Fibroblast of the conjunctiva (primary cell): Measurements from ENCODE around the gene ARHGAP42.

Source experiments
- DNase-seq: peaks from one replicate; pipeline ENCODE4 v3.0.0-alpha.2; 2010; ENCODE audit warnings: low read depth

ARHGAP42 gene

DNA sequence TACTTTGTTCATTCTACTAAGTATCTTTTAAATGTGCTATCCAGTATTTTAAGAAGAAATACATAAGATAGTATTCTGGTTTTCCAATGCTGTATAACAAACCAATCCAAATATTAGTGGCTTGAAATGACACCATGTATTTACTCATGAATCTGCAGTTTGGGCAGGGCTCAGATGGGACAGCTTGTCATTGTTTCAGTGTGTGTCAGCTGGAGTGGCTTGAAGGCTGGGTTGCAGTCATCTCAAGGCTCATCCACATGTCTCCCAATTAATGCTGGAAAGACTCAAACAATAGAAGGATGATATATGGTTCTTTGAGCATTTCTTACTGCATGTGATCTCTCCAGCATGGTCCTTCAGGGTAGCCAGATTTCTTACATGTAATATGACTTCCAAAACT is 146.2 kb downstream of the ARHGAP42 start:
- DNase-seq, result no peak

DNA sequence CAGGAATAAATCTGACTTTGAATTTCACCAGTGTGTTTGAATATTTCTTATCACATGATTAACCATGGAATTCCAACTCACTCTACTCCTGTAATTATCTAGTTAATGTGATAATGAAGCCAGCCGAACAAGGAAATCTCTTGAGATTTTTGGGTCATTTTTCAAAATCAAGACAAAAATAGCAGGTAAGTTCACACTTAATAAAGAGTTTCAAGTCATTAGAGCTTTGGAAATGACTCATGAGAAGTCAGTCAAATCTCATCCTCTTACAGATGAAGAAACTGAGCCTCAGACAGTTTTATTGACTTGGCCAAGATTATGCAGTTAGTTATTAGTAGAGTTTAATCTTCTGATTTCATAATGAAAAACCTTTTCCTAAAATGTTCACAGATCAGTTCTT is 148.8 kb downstream of the ARHGAP42 start:
- DNase-seq, result no peak

GRCh38 chr11:100837311-100837710 is 150.2 kb downstream of the ARHGAP42 start:
- DNase-seq, result no peak

DNA sequence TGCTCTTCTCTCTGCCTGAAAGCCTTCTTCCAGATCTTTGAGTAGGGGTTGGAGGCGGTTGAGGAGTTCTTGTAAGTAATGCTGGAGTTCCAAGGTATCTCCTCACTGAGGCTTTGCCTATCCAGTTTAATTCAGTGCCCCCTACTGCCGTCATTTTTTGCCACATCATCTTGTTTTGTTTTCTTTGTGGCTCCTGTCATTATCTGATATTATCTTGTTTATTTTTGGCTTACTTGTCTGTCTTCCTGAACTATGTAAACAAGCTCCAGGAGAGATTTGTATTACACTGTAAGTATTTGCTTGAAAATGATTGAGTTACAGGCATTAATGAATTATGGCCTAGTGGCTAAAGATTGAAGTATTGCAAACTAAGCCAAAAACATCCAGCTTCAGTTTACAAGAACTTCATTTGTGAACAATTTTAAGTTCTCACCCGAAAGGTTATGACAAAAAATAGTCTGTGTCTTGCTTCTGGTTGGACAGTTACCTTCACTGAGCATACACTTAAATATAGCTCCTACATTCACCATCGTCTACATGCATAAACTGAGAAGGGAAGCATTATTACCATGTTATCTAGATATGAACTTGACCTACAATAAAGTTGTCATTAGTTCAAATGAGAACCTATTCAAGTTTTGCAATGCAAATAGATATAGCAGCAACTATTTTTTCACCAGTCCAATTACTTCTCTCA is 154.8 kb downstream of the ARHGAP42 start:
- DNase-seq, result no peak

GRCh38 chr11:100847696-100848216 is 160.7 kb downstream of the ARHGAP42 start:
- no peak for DNase-seq

GRCh38 chr11:100849009-100849900 is 162.2 kb downstream of the ARHGAP42 start:
- peak; percentile 88 for DNase-seq

- DNase-seq, result no peak
These were observed 162.8 kb downstream of the ARHGAP42 start for GRCh38 chr11:100849901-100850235.

- DNase-seq, result no peak
These were observed 164.1 kb downstream of the ARHGAP42 start for GRCh38 chr11:100851147-100851546.

DNA sequence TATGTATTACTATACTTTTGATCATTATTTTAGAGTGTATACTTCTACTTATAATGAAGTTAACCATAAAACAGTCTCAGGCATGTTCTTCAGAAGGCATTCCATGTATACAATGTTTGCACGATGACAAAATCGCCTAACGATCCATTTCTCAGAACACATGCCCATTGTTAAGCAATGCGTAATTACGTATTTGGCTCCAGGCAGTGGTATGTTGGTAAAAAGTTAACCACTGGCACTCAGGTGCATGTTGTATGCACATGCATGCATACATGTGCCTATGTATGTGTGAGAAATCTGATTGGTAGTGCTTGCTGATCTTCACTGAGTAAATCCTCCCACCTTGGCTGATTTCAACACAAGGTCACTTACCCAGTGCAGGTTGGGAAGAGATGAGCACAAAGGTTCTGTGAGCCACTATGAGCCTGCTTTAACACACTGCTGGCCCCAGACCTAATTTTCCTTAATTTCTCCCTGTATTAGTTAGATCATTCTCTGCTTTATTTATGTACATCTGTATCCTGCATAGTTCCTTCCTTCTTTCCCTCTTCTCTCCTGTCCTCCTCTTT is 164.6 kb downstream of the ARHGAP42 start:
- no peak for DNase-seq

GRCh38 chr11:100855466-100856067 is 168.5 kb downstream of the ARHGAP42 start:
- DNase-seq, result peak; percentile 52

DNA sequence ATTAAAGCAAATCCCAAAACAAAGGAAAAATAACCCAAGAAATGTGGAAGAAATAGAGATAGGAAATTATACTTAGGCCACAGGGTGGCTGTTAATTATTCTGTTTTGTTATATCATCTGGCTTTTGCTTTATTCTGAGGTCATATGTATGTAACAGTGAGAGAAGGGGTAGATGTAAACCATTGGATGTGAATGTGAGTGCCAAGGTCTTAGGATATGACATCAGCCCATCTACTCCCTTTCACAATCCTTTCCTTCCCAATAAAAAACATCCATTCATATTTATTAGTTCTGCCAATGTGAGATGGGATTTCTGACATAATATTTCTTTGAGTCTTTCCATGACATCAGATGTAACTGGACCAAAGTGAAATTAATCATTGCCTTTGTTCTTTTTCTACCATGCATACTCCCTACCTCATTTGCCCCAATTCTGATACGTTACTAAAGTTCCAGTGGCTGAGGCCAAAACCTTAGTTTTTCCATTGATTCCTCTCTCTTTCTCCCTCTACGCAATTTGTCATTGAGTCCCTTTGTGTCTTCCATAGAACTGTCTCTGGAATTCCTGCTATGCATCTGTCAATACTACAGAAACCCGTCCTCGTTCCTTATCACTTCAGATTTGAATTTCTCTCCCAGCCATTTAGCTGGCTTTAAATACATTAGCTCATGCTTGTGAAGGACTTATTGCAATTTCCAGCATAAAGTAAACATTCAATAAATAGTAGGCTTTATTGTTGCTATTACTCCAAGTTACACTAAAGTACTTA is 170.3 kb downstream of the ARHGAP42 start:
- DNase-seq, result no peak

DNA sequence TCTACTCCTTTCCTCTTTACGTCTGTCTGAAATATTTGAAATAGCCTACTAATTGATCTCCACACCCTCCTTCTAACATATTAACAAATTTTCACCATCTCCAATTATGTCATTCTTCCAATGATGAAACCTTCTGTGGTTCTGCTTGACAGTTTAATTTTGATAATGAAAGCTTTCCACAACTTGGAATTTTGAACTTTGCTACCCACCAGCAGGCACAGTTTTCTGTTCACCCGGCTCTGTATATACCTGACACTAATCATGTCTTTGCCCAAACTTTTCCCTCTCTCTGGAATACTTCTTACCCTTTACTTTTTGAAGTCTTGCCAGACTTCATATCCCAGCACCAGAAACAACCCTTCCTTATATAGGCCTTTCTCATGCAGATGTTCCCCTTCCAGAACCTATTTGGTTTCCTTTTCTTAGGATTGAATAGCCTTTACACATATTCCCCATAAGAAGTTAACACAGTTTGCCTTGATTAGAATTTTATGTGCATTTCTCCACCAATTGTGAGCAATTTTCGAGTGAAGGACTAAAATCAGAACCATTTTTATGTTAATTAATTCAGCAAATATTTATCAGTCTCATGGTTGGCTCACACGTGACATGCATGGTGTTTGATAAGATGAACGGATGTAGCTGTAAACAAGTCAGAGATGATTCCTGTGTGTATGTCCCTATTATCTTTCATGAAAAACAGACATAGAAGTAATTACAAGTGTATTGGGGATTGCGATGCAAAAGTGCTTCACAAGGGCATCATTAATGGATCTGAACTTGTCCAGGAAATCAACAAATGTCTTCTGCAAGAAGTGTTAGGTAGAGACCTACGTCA is 173.4 kb downstream of the ARHGAP42 start:
- DNase-seq, result no peak

DNA sequence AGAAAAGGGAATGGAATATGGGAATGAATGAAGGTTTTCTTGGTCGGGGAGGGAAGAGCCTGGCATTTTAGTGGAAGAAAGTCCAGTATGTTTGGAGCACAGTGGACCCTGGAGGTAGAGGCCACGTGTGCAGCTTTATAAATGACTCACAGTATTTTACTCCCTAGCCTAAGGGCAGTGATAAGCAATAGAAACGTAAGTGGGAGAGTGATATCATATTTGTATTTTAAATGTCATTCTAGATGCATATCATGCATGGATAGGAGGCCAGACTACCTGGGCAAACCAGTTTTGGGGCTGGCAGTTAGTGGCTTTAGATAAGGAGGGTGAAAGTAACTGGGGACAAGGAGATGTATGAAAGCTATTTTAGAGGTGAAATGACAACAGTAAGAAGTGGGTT is 174.1 kb downstream of the ARHGAP42 start:
- no peak for DNase-seq

DNA sequence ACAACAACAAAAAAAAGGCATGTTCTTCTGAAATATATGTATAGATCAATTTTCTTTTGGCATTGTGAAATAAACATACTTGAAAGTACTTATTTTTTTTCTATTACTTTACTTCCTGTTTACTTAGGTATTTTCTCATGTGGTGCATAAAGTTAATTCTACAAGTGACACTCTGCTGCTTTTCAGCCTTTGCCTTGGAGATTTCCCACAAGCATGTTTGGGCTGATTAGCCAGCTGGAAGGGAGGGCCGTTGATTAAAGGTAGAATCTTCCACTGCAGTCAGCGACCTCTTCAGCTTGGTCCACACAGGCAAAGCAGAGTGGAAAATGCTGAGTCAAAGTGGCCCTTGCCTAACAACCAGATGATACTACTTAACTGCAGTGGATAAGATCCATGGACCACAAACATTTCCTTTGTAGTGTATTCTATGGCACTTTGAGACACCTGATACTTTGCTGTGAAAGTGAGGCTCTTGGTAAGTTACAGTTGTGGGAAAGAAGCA is 176.0 kb downstream of the ARHGAP42 start:
- peak; percentile 71 for DNase-seq

DNA sequence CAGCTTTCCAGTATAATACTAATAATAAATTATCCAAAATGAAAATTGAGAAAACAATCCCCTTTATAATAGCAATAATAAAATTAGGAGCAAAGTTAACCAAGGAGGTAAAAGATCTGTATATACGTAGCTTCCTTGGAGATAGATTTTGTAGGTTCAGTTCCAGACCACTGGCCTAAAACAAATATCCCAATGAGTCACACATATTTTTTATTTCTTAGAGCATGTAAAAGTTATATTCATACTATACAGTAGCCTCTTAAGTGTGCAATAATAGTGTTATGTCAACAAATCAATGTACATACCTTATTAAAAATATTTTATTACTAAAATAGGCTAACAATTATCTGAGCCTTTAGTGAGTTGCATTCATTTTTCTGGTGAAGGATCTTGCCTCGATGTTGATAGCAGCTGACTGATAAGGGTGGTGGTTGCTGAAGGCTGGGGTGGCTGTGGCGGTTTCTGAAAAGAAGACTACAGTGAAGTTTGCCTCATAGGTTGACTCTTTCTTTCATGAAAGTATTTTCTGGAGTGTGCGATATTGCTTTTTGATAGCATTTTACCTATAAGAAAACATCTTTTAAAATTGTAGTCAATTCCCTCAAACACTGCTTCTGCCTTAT is 178.5 kb downstream of the ARHGAP42 start:
- no peak for DNase-seq

DNA sequence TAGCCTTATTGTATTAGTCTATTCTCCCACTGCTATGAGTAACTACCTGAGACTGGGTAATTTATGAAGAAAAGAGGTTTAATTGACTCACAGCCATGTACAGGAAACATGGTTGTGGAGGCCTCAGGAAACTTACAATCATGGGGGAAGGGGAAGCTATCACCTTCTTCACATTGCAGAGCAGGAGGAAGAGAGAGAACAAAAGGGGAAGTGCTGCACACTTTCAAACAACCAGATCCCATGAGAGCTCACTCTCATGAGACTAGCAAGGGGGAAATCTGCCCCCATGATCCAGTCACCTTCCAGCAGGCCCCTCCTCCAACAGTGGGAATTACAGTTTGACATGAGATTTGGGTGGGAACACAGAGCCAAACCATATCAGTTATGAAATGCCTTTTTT is 179.4 kb downstream of the ARHGAP42 start:
- no peak for DNase-seq

- no peak for DNase-seq
These were observed 180.5 kb downstream of the ARHGAP42 start for GRCh38 chr11:100867606-100868005.

DNA sequence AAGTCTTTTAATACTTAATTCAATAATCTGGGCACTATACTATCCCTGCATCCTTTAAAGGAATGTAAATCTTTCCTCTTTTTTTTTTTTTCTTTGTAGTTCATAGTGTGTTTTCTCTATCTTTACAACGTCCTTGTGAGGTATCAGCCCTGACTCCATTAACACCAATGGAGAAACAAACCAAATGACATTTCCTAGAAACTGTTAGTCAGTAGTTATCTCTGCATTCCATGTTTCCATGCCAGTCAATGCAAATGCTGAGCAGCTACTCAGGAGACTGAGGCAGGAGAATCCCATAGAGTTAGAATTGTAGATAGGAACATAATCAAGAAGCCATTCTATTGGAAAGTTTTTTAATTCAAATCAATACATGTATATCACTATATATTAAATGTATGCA is 182.2 kb downstream of the ARHGAP42 start:
- DNase-seq, result no peak

GRCh38 chr11:100870138-100870537 is 183.1 kb downstream of the ARHGAP42 start:
- DNase-seq, result no peak
